OCI-LY1 (cell line): ENCODE measurements around the gene RERE.

Experiments
- H2AFZ ChIP-seq: fragments of 200-600 bp; sonication (generic), shearing (Covaris generic); 2 replicates; pipeline ENCODE4 v1.6.0; 2014; ENCODE audit warnings: antibody characterized with exemption, mild to moderate bottlenecking, low read length
- H3F3A ChIP-seq: fragments of 200-600 bp; sonication (generic), shearing (Covaris generic); 2 replicates; pipeline ENCODE4 v1.6.0; 2014; ENCODE audit warnings: mild to moderate bottlenecking, antibody characterized with exemption, low read length, moderate library complexity; ENCODE audit not compliant: insufficient read depth
- H3K27ac ChIP-seq: fragments of 200-600 bp; sonication (generic); 2 replicates; pipeline ENCODE4 v1.5.1; 2014; ENCODE audit warnings: low read length, mixed run types, mild to moderate bottlenecking, low read depth; ENCODE audit not compliant: poor library complexity, severe bottlenecking
- H3K27me3 ChIP-seq: fragments of 200-600 bp; sonication (generic); 2 replicates; pipeline ENCODE4 v1.6.0; 2014; ENCODE audit warnings: antibody characterized with exemption, mild to moderate bottlenecking, low read length, moderate library complexity; ENCODE audit not compliant: insufficient read depth
- H3K36me3 ChIP-seq: fragments of 200-600 bp; sonication (generic); 2 replicates; pipeline ENCODE4 v1.6.1; 2014; ENCODE audit warnings: mild to moderate bottlenecking, antibody characterized with exemption, low read length, moderate library complexity, mixed read lengths; ENCODE audit not compliant: insufficient read depth
- H3K4me1 ChIP-seq: fragments of 200-600 bp; sonication (generic); 2 replicates; pipeline ENCODE4 v1.5.1; 2014; ENCODE audit warnings: mild to moderate bottlenecking, low read length, moderate library complexity; ENCODE audit not compliant: insufficient read depth, severe bottlenecking
- H3K4me2 ChIP-seq: fragments of 200-600 bp; sonication (generic), shearing (Covaris generic); 2 replicates; pipeline ENCODE4 v1.6.1; 2014; ENCODE audit warnings: low read length
- H3K4me3 ChIP-seq: fragments of 200-600 bp; sonication (generic); 2 replicates; pipeline ENCODE4 v1.5.1; 2014; ENCODE audit warnings: low read length, low read depth, mild to moderate bottlenecking, mixed read lengths; ENCODE audit not compliant: poor library complexity, severe bottlenecking
- H3K79me2 ChIP-seq: fragments of 200-600 bp; shearing (Covaris generic); 2 replicates; pipeline ENCODE4 v1.6.1; 2016; ENCODE audit warnings: mixed run types, low read length, mixed read lengths; ENCODE audit not compliant: insufficient read depth
- H3K9ac ChIP-seq: fragments of 200-600 bp; sonication (generic), shearing (Covaris generic); 2 replicates; pipeline ENCODE4 v1.6.1; 2014; ENCODE audit warnings: mild to moderate bottlenecking, low read length, mixed read lengths
- H3K9me2 ChIP-seq: fragments of 200-600 bp; sonication (generic), shearing (Covaris generic); 2 replicates; pipeline ENCODE4 v1.6.1; 2014; ENCODE audit warnings: low read depth, mild to moderate bottlenecking, low read length, mixed read lengths
- H3K9me3 ChIP-seq: fragments of 200-600 bp; shearing (Covaris generic); 2 replicates; pipeline ENCODE4 v1.6.1; 2014; ENCODE audit warnings: low read length, mixed read lengths
- H4K20me1 ChIP-seq: fragments of 200-600 bp; sonication (generic), shearing (Covaris generic); 2 replicates; pipeline ENCODE4 v1.6.0; 2016; ENCODE audit warnings: mild to moderate bottlenecking, low read length; ENCODE audit not compliant: insufficient read depth
- CTCF ChIP-seq: fragments of 200-600 bp; sonication (generic), shearing (Covaris generic); IDR thresholded peaks from 2 replicates; pipeline ENCODE4 v1.5.1; 2017; ENCODE audit warnings: mild to moderate bottlenecking, antibody characterized with exemption, low read length, moderate library complexity, mixed read lengths
- EZH2 ChIP-seq: fragments of 200-600 bp; sonication (generic), shearing (Covaris generic); IDR thresholded peaks from 2 replicates; pipeline ENCODE4 v1.8.0; 2017; ENCODE audit warnings: borderline replicate concordance, mixed run types, mild to moderate bottlenecking, antibody characterized with exemption, low read length, moderate library complexity, mixed read lengths

Gene RERE

GRCh38 chr1:8687538-8687937 lies 129.9 kb downstream of the RERE start:
- H3K79me2 ChIP-seq, result no peaks in the 10 kb centered on the region
- H3K4me1 ChIP-seq, result no peaks in the 10 kb centered on the region
- no peaks in the 10 kb centered on the region for H3K9me3 ChIP-seq
- no peak overlapping the region for H3K9ac ChIP-seq
- no peaks in the 10 kb centered on the region for H3K9me2 ChIP-seq
- H2AFZ ChIP-seq, result no peak overlapping the region
- no peaks in the 10 kb centered on the region for H3K36me3 ChIP-seq
- no peaks in the 10 kb centered on the region for H4K20me1 ChIP-seq
- H3K4me2 ChIP-seq, result no peak overlapping the region
- no peak overlapping the region for H3K4me3 ChIP-seq
- no peak overlapping the region for H3K27ac ChIP-seq
- no peaks in the 10 kb centered on the region for H3K27me3 ChIP-seq
- H3F3A ChIP-seq, result no peaks in the 10 kb centered on the region
- no peak for TF ChIP-seq EZH2
- TF ChIP-seq CTCF, result no peak

- Histone ChIP-seq H2AFZ (no peak overlapping the region), H3F3A (no peaks in the 10 kb centered on the region), H3K36me3 (no peaks in the 10 kb centered on the region), H3K9ac (no peak overlapping the region), H3K27ac (no peak overlapping the region), H3K27me3 (no peaks in the 10 kb centered on the region), H3K79me2 (no peaks in the 10 kb centered on the region), H3K4me2 (no peak overlapping the region), H3K4me3 (no peak overlapping the region), H4K20me1 (no peaks in the 10 kb centered on the region), H3K9me3 (no peaks in the 10 kb centered on the region), H3K4me1 (no peaks in the 10 kb centered on the region), H3K9me2 (no peaks in the 10 kb centered on the region)
- TF ChIP-seq EZH2, result no peak
- no peak for TF ChIP-seq CTCF
These were observed 130.4 kb downstream of the RERE start for GRCh38 chr1:8687039-8687438.

GRCh38 chr1:8685463-8685862 lies 132.0 kb downstream of the RERE start:
- H3K4me3 ChIP-seq, result no peak overlapping the region
- H4K20me1 ChIP-seq, result no peaks in the 10 kb centered on the region
- no peaks in the 10 kb centered on the region for H3K4me1 ChIP-seq
- TF ChIP-seq EZH2, result no peak
- no peak for TF ChIP-seq CTCF
- no peaks in the 10 kb centered on the region for H3K36me3 ChIP-seq
- H3F3A ChIP-seq, result no peaks in the 10 kb centered on the region
- H3K9me2 ChIP-seq, result no peaks in the 10 kb centered on the region
- H3K27me3 ChIP-seq, result 0 out of 2 replicates have a peak, but pooled peaks cover 4% of the 10 kb centered on the region
- H3K27ac ChIP-seq, result no peak overlapping the region
- H3K4me2 ChIP-seq, result no peak overlapping the region
- H3K9me3 ChIP-seq, result no peaks in the 10 kb centered on the region
- no peaks in the 10 kb centered on the region for H3K79me2 ChIP-seq
- no peak overlapping the region for H3K9ac ChIP-seq
- H2AFZ ChIP-seq, result no peak overlapping the region
